K562 (cell line): ENCODE measurements around the gene HS3ST2. TPM values are rescaled to one million over a fixed set of nuclear protein-coding genes. Genes with fewer than 3 reads are reported as not detected.

Experiments used
- CEBPZ ChIP-seq: fragments of 150-350 bp; IDR thresholded peaks from 2 replicates; pipeline ENCODE4 v1.6.1; 2014; ENCODE audit warnings: low read depth, mild to moderate bottlenecking, low read length, borderline replicate concordance
- DACH1 ChIP-seq: fragments of 450-650 bp; IDR thresholded peaks from 2 replicates; pipeline ENCODE4 v1.6.1; 2018; ENCODE audit not compliant: partially characterized antibody
- ID3 ChIP-seq, 2 experiments: fragments of 250-450 bp in 1 of 2; fragments of 450-650 bp in 1 of 2; sonication (Bioruptor Pico) in 1 of 2; IDR thresholded peaks; 2 replicates each; pipeline versions ENCODE4 v1.6.1 to v1.8.0; 2016 to 2021; ENCODE audit warnings: mild to moderate bottlenecking in 2 of 2, moderate library complexity in 2 of 2, missing compliant biosample characterization in 1 of 2, missing genetic modification characterization in 1 of 2
- KLF10 ChIP-seq: fragments of 250-450 bp; sonication (Bioruptor Pico); IDR thresholded peaks from 2 replicates; pipeline ENCODE4 v1.6.1; 2021; ENCODE audit warnings: matching md5 sums
- MYBL2 ChIP-seq, 2 experiments: fragments of 450-650 bp in 1 of 2; sonication (generic) in 1 of 2; formaldehyde crosslinking in 1 of 2; IDR thresholded peaks; 2 replicates each; pipeline versions ENCODE4 v1.6.1 to v1.8.1; 2017 to 2022; ENCODE audit warnings: borderline replicate concordance in 1 of 2, inconsistent platforms in 1 of 2, low read depth in 1 of 2, mild to moderate bottlenecking in 1 of 2, missing genetic modification reagents in 1 of 2, moderate library complexity in 1 of 2
- RBM39 ChIP-seq: fragments of 200-400 bp; formaldehyde crosslinking; optimal IDR thresholded peaks from 2 replicates; pipeline ENCODE3; 2018; ENCODE audit warnings: low read depth, low read length
- RCOR1 ChIP-seq, 2 experiments: IDR thresholded peaks; 2 replicates each; pipeline ENCODE4 v1.6.1; 2012; ENCODE audit warnings: low read depth in 2 of 2, low read length in 2 of 2, borderline replicate concordance in 1 of 2, improper control_type of control experiment in 1 of 2
- RHOXF2B ChIP-seq: fragments of 250-450 bp; sonication (Bioruptor Pico); conservative IDR thresholded peaks from 2 replicates; pipeline ENCODE4 v1.5.1; 2021
- TEAD1 ChIP-seq, 2 experiments: fragments of 450-650 bp in 1 of 2; sonication (generic) in 1 of 2; formaldehyde crosslinking; IDR thresholded peaks; 2 replicates each; pipeline versions ENCODE4 v1.4.0 to v1.8.0; 2020 to 2022; ENCODE audit warnings: mild to moderate bottlenecking in 2 of 2, missing genetic modification reagents in 1 of 2
- ZNF699 ChIP-seq: fragments of 250-450 bp; sonication (Bioruptor Pico); IDR thresholded peaks from 2 replicates; pipeline ENCODE4 v1.8.0; 2021; ENCODE audit warnings: mild to moderate bottlenecking, moderate library complexity; ENCODE audit not compliant: insufficient replicate concordance
- polyA plus RNA-seq, 8 experiments: library from polyadenylated mRNA; depleted of rRNA in 4 of 8; stranded (reverse) in 5 of 8; unstranded in 3 of 8; fragments of >200 nt; fragmentation: Nextera tagmentation in 2 of 8; fragmentation: Illumina TruSeq in 1 of 8; extraction: Ambion mirVana in 2 of 8; extraction: Trizol in 1 of 8; gene quantifications; 2 replicates each; pipeline versions ENCODE4 v1.2.1 to v1.2.3, GENCODE V29; 2011 to 2014; ENCODE audit warnings: inconsistent platforms in 1 of 8, missing spikeins in 1 of 8
- total RNA-seq, 7 experiments: library from RNA; depleted of rRNA in 6 of 7; stranded (reverse); fragments of >200 nt in 6 of 7; fragmentation: Illumina TruSeq in 2 of 7; extraction: Trizol in 2 of 7; gene quantifications; 2 replicates each; pipeline versions ENCODE4 v1.2.1 to v1.2.3, GENCODE V29; 2011 to 2021; ENCODE audit warnings: low replicate concordance in 1 of 7
- TF ChIP-seq, protein P1 (sequence below): sonication (generic); formaldehyde crosslinking; IDR thresholded peaks from 2 replicates; pipeline ENCODE4 v1.8.1; 2023; ENCODE audit warnings: mild to moderate bottlenecking, missing genetic modification reagents, moderate library complexity
- TF ChIP-seq, protein P2 (sequence below): sonication (generic); formaldehyde crosslinking; IDR thresholded peaks from 2 replicates; pipeline ENCODE4 v1.8.0; 2023; ENCODE audit warnings: mild to moderate bottlenecking, missing genetic modification reagents
- TF ChIP-seq, protein P3 (sequence below): sonication (generic); formaldehyde crosslinking; IDR thresholded peaks from 2 replicates; pipeline ENCODE4 v1.8.0; 2023; ENCODE audit warnings: mild to moderate bottlenecking, missing genetic modification reagents
- TF ChIP-seq, protein P4 (sequence below): fragments of 450-650 bp; formaldehyde crosslinking; IDR thresholded peaks from 2 replicates; pipeline ENCODE4 v1.4.0; 2020; ENCODE audit warnings: mild to moderate bottlenecking, mixed read lengths

HS3ST2 gene
- total and polyA plus RNA-seq, 9 of the 15 experiments (the other 6 are each of a cell fraction or from before 2014, with no cell fraction given): not detected

- 0 out of 4 replicates have a peak, but pooled peaks of 1 of the 2 experiments have one; percentile 43 for TF ChIP-seq TEAD1 (CRISPR knock-in tag; IDR thresholded peaks at IDR 0.05)
- TF ChIP-seq RBM39: no peak
- TF ChIP-seq, protein P1, sequence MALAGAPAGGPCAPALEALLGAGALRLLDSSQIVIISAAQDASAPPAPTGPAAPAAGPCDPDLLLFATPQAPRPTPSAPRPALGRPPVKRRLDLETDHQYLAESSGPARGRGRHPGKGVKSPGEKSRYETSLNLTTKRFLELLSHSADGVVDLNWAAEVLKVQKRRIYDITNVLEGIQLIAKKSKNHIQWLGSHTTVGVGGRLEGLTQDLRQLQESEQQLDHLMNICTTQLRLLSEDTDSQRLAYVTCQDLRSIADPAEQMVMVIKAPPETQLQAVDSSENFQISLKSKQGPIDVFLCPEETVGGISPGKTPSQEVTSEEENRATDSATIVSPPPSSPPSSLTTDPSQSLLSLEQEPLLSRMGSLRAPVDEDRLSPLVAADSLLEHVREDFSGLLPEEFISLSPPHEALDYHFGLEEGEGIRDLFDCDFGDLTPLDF (CRISPR knock-in tag): no peak
- no peak for TF ChIP-seq ID3 (CRISPR knock-in tag; IDR thresholded peaks at IDR 0.05)
- TF ChIP-seq ID3 (tag; IDR thresholded peaks at IDR 0.05): no peak
- TF ChIP-seq, protein P2, sequence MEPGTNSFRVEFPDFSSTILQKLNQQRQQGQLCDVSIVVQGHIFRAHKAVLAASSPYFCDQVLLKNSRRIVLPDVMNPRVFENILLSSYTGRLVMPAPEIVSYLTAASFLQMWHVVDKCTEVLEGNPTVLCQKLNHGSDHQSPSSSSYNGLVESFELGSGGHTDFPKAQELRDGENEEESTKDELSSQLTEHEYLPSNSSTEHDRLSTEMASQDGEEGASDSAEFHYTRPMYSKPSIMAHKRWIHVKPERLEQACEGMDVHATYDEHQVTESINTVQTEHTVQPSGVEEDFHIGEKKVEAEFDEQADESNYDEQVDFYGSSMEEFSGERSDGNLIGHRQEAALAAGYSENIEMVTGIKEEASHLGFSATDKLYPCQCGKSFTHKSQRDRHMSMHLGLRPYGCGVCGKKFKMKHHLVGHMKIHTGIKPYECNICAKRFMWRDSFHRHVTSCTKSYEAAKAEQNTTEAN (CRISPR knock-in tag): no peak
- TF ChIP-seq RHOXF2B: no peak
- no peak for TF ChIP-seq MYBL2 (IDR thresholded peaks at IDR 0.05; ENCODE audit: low read depth)
- TF ChIP-seq MYBL2 (CRISPR knock-in tag; IDR thresholded peaks at IDR 0.05; ENCODE audit: borderline replicate concordance): no peak
- TF ChIP-seq, protein P3, sequence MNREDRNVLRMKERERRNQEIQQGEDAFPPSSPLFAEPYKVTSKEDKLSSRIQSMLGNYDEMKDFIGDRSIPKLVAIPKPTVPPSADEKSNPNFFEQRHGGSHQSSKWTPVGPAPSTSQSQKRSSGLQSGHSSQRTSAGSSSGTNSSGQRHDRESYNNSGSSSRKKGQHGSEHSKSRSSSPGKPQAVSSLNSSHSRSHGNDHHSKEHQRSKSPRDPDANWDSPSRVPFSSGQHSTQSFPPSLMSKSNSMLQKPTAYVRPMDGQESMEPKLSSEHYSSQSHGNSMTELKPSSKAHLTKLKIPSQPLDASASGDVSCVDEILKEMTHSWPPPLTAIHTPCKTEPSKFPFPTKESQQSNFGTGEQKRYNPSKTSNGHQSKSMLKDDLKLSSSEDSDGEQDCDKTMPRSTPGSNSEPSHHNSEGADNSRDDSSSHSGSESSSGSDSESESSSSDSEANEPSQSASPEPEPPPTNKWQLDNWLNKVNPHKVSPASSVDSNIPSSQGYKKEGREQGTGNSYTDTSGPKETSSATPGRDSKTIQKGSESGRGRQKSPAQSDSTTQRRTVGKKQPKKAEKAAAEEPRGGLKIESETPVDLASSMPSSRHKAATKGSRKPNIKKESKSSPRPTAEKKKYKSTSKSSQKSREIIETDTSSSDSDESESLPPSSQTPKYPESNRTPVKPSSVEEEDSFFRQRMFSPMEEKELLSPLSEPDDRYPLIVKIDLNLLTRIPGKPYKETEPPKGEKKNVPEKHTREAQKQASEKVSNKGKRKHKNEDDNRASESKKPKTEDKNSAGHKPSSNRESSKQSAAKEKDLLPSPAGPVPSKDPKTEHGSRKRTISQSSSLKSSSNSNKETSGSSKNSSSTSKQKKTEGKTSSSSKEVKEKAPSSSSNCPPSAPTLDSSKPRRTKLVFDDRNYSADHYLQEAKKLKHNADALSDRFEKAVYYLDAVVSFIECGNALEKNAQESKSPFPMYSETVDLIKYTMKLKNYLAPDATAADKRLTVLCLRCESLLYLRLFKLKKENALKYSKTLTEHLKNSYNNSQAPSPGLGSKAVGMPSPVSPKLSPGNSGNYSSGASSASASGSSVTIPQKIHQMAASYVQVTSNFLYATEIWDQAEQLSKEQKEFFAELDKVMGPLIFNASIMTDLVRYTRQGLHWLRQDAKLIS (CRISPR knock-in tag): no peak
- TF ChIP-seq CEBPZ: no peak
- no peak for TF ChIP-seq DACH1
- TF ChIP-seq RCOR1 (IDR thresholded peaks at IDR 0.05; ENCODE audit: borderline replicate concordance in 1 of 2, low read depth in 2 of 2, low read length in 2 of 2): peak in 1 of 2 experiments; percentile 61; a peak in 1 of 4 replicates
- TF ChIP-seq, protein P4, sequence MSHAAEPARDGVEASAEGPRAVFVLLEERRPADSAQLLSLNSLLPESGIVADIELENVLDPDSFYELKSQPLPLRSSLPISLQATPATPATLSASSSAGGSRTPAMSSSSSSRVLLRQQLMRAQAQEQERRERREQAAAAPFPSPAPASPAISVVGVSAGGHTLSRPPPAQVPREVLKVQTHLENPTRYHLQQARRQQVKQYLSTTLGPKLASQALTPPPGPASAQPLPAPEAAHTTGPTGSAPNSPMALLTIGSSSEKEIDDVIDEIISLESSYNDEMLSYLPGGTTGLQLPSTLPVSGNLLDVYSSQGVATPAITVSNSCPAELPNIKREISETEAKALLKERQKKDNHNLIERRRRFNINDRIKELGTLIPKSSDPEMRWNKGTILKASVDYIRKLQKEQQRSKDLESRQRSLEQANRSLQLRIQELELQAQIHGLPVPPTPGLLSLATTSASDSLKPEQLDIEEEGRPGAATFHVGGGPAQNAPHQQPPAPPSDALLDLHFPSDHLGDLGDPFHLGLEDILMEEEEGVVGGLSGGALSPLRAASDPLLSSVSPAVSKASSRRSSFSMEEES: peak; percentile 24
- TF ChIP-seq ZNF699 (CRISPR knock-in tag): no peak
- TF ChIP-seq KLF10: no peak
Observed at GRCh38 chr16:22782314-22782713, 31.6 kb upstream of the HS3ST2 start (continued).
